Hepatocyte (in vitro differentiated cells): Measurements from ENCODE around the gene KIRREL3.

ENCODE experiments used
- CTCF ChIP-seq: fragments of 200-600 bp; sonication (generic); IDR thresholded peaks from 2 replicates; pipeline ENCODE4 v1.5.1; 2016; ENCODE audit warnings: antibody characterized with exemption, mild to moderate bottlenecking; ENCODE audit not compliant: poor library complexity
- EZH2 ChIP-seq: fragments of 200-600 bp; sonication (generic); IDR thresholded peaks from 2 replicates; pipeline ENCODE4 v1.6.1; 2016; ENCODE audit warnings: antibody characterized with exemption, mild to moderate bottlenecking, borderline replicate concordance
- EZH2phosphoT487 ChIP-seq: fragments of 200-600 bp; sonication (generic); IDR thresholded peaks from one replicate; pipeline ENCODE4 v1.6.1; 2018; ENCODE audit warnings: antibody characterized with exemption, mild to moderate bottlenecking, low read depth, moderate library complexity; ENCODE audit not compliant: unreplicated experiment, severe bottlenecking

- TF ChIP-seq EZH2 (no peak), CTCF (no peak), EZH2phosphoT487 (no peak)
These were observed 481.4 kb downstream of the KIRREL3 start for GRCh38 chr11:126518972-126519690.
